Right lung (tissue), 10 donors: ENCODE data around the gene TTC9. TPM values are rescaled to one million over a fixed set of nuclear protein-coding genes. Genes with fewer than 3 reads are reported as not detected.

Experiments used
- DNase-seq, 2 donors: peaks; one replicate each; pipeline ENCODE4 v3.0.0-alpha.2; 2013
- long read RNA-seq, 8 donors: transcript quantifications; one replicate each; lab custom pipeline, GENCODE V29; 2026
- polyA plus RNA-seq, 5 donors: library from polyadenylated mRNA; unstranded; fragments of 120-200 nt; gene quantifications; one replicate each; pipeline versions ENCODE4 v1.2.1 to v1.2.3, GENCODE V29; 2013; ENCODE audit warnings: inconsistent platforms in 1 of 5, low replicate concordance in 1 of 5; ENCODE audit not compliant: insufficient read length in 5 of 5, insufficient read depth in 1 of 5

Gene TTC9
- 10 to 100 TPM in 1 of 5 donors, 1 to 10 TPM in 4; 8.1 to 10.2 (median 9.7) TPM for polyA plus RNA-seq
- long read RNA-seq, donor 1, full-length matches to known transcripts: 8 of 21 reads
- long read RNA-seq, donor 1, partial matches to known transcripts: 13 of 21 reads
- long read RNA-seq, donor 1, other reads (novel, unspliced or antisense): 0 of 21 reads
- long read RNA-seq, donor 2, full-length matches to known transcripts: 3 of 3 reads
- long read RNA-seq, donor 2, partial matches to known transcripts: 0 of 3 reads
- long read RNA-seq, donor 2, other reads (novel, unspliced or antisense): 0 of 3 reads
- long read RNA-seq, donor 3, full-length matches to known transcripts: 8 of 8 reads
- long read RNA-seq, donor 3, partial matches to known transcripts: 0 of 8 reads
- long read RNA-seq, donor 3, other reads (novel, unspliced or antisense): 0 of 8 reads
- long read RNA-seq, donor 4, full-length matches to known transcripts: 9 of 9 reads
- long read RNA-seq, donor 4, partial matches to known transcripts: 0 of 9 reads
- long read RNA-seq, donor 4, other reads (novel, unspliced or antisense): 0 of 9 reads
- long read RNA-seq, donor 5, full-length matches to known transcripts: 9 of 9 reads
- long read RNA-seq, donor 5, partial matches to known transcripts: 0 of 9 reads
- long read RNA-seq, donor 5, other reads (novel, unspliced or antisense): 0 of 9 reads
- long read RNA-seq, donor 6, full-length matches to known transcripts: 9 of 9 reads
- long read RNA-seq, donor 6, partial matches to known transcripts: 0 of 9 reads
- long read RNA-seq, donor 6, other reads (novel, unspliced or antisense): 0 of 9 reads
- long read RNA-seq, donor 7, full-length matches to known transcripts: 11 of 16 reads
- long read RNA-seq, donor 7, partial matches to known transcripts: 5 of 16 reads
- long read RNA-seq, donor 7, other reads (novel, unspliced or antisense): 0 of 16 reads
- long read RNA-seq, donor 8, full-length matches to known transcripts: 2 of 2 reads
- long read RNA-seq, donor 8, partial matches to known transcripts: 0 of 2 reads
- long read RNA-seq, donor 8, other reads (novel, unspliced or antisense): 0 of 2 reads

DNA sequence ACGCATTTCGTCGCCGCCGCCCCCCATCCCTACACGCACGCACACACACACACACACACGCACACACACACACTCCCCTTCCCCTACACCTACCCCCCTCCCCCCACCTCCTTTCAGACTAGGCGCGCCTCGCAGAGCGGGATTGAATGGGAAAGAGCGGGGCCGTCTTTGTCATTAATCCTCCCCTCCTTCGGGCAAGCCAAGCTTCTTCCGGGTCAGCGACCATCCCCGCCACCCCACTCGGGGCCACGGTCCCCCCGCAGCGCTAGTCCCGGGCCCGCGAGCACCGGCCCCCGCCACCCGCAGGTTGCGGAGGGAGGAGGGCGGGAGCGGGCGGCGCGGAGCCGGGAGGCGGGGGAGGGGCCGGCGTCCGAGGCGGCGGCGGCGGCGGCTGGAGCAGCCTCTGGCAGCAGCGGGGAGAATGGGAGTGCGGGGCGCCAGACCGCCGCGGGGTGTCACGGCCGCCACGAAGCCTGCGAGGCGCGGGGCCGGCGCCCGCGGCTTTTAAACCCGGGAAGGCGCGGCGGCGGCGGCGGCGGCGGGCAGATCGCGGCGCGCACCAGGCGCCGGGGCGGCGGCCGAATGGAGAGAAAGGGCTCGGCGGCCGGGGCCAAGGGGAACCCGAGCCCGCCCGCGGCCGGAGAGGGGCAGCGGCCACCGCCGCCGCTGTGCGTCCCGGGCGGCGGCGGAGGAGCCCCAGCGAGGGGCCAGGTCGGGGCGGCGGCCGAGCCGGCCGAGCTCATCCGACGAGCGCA is at the start of gene TTC9:
TTC9 (plus strand) TSS at position 369 of the 755 bp plus-strand sequence; CDS start at position 583, 214 bp downstream.
- DNase-seq: peak in 1 of 2 donors; percentile 23

DNA sequence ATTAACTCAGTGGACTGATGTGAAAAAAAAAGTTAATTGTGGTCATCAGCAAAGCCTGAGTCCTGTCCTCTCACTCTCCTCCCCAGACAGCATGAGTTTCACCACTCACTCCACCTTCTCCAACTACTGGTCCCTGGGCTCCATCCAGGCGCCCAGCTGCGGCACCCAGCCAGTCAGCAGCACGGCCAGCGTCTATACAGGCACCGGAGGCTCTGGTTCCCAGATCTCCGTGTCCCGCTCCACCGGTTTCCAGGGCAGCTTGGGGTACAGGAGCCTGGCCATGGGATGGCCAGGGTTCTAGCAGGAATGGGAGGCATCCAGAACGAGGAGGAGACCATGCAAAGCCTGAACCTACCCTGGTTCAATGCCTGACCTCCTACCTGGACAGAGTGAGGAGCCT is 47.3 kb upstream of the TTC9 start:
- no peak for DNase-seq

- DNase-seq: no peak
Measured at GRCh38 chr14:70595443-70596185, 46.1 kb upstream of the TTC9 start.

DNA sequence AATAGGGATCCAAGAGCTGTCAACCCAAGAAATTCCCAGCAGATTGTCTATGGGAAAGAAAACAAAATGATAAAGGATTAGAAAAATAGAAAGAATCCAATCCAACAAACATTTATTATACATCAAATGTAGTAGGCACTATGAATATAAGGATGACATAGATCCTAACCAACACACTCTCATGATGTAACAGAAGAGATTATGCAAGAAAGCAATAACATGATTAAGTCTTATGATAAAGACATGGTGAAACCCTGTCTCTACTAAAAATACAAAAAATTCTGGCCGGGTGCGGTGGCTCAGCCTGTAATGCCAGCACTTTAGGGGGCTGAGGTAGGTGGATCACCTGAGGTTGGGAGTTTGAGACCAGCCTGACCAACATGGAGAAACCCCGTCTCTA is 44.0 kb upstream of the TTC9 start:
- DNase-seq: no peak

DNA sequence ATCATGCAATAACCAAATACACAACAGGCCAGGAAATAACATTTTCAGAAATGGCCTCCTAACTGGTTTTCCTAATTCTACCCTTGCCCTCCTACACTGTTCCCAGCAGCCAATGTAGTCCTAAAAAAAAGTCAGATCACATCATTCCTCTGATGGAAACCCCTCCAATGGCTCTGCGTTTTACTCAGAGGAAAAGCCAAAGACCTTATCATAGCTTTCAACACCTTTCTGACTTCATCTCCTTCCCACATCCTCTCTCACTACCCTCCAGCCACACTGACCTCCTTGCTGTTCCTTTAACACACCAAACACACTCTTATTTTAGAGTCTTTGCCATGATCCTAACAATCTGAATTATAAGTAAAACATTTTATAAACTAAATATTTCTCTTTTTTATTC is 42.4 kb upstream of the TTC9 start:
- DNase-seq: no peak

GRCh38 chr14:70600382-70601157 is 41.1 kb upstream of the TTC9 start, which contains the start of gene MED6:
Gene MED6 (minus strand): TSS chr14:70600655. CDS start chr14:70600637, 18 bp downstream.
- DNase-seq: peak; percentile 90 to 91

GRCh38 chr14:70601162-70601561 is 40.6 kb upstream of the TTC9 start:
- peak in 1 of 2 donors; percentile 2 for DNase-seq

DNA sequence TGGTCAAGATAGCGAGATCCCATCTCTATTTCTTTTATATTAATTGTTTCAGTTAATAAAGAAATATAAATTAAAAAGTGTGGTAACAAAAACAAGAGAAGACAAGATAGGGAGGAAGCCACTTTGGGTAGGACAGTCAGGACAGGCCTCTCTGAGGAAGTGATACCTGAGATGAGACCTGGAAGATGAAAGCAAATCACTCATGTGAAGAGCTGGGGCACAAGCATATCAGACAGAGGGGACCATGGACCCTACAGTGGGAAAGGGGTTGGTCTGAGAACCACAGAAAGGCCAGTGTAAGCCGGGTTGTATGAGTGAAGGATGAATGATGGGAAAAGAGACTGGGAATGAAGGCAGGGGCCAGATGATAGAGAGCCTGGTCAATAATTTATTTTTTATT is 39.5 kb upstream of the TTC9 start:
- DNase-seq: no peak

DNA sequence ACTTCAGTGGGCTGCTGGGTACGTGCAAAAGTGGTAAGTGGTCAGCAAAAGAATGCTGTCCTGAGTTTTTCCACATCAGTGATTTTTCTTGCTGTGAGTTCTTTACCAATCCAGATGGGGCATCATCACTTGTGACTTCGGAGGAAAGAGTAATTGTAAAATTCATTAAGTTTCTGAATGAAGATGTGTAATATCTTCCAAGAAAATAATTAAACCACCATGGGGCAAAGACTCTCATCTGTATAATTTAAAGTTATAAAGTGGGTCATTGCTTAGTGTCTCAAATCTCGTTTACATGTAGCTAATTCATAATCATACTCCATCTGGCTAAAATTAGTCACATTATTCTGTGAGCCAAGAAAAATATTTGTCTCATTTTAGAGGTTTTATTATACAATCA is 30.5 kb upstream of the TTC9 start:
- no peak for DNase-seq

- no peak for DNase-seq
Measured at GRCh38 chr14:70616646-70617045, 25.1 kb upstream of the TTC9 start.

- DNase-seq: no peak
Measured at GRCh38 chr14:70618314-70618713, 23.4 kb upstream of the TTC9 start.

DNA sequence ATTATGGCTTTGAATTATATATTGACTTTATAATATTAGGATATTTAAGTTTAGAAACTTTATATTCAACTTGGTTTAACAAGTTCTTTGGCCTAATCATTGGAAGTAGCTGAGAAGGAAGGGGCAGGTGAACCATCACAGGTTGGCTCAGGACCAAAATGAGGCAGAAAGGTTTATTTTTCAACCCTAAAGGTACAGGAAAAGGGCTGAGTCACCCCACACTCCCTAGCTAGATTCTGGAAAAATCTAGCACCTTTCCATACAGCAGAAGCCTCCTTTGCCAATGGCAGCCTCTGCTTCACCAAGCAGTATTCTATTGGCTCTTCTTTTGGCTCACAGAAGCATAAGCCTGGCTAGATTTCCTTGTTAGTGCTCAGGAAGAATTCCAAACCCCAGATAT is 22.0 kb upstream of the TTC9 start:
- DNase-seq: no peak

DNA sequence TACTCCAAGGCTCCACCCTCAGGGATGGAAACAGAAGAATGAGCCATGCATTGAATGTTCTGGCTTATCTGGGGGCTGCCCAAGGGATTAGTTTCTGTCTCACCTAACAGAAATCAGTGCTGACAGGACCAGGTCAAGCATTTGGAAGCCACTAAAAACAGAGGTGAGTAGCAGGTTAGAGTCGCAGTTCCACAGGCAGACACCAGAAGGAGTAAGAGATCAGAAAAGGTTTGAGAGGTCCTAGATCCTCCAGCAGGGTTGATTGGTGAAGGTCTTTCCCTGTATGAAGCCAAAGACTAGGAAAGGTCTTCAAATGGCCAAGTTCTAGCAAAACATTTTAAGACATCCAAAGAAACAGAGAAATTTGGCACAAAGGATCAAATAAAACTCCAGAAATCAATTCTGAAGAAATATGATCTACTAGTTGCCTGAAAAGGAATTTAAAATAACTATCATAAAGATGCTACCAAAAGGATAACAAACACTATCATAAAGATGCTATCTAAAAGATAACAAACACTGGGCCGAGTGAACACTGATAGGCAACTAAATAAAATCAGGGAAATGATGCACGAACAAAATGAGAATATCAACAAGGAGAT is 19.5 kb upstream of the TTC9 start:
- DNase-seq: no peak

DNA sequence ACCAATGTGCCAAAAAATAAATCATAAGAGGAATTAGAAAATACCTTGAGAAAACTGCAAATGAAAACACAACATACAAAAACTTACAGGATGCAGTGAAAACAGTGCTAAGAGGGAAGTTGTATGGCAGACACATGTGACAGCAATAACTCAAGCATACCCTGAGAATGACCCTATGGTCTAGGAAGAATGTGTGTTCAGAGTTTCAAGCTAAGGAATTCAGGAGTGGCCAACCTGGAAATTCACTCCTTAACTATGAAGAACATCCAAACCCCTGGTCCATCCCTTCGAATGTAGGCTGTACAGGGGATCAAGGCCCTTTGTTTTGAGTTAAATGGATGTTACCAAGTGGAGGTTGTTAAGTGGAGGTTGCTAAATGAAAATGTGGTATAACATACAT is 16.7 kb upstream of the TTC9 start:
- no peak for DNase-seq

GRCh38 chr14:70631948-70632347 is 9.8 kb upstream of the TTC9 start:
- DNase-seq: no peak

GRCh38 chr14:70635971-70636595 is 5.6 kb upstream of the TTC9 start:
- no peak for DNase-seq

DNA sequence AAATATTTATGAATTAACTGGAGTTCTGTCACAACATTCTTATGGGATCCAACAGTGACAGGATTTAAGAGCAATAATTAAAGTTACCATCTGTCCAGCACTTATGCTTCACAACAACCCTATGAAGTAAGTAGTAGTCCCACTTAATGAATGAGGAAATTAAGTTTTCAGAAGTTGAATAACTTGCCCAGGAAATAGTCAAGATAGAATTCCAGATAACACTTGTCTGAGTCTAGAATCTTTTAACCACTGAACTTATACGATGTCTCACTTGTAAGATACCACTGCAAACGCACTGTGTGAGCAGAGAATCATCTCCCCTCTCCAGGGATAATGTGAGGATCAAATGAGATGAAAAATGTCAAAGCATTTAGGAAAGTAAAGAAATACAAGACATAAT is 3.3 kb upstream of the TTC9 start:
- DNase-seq: no peak

GRCh38 chr14:70640938-70641547 is 673 bp upstream of the TTC9 start:
- peak in 1 of 2 donors; percentile 13 for DNase-seq
